Suprapubic skin (tissue), 4 donors: ENCODE data around the gene RGS7. TPM values are rescaled to one million over a fixed set of nuclear protein-coding genes. Genes with fewer than 3 reads are reported as not detected.

ENCODE experiments used
- DNase-seq, 2 donors: peaks; one replicate each; pipeline ENCODE4 v3.0.0-alpha.2; 2019; ENCODE audit warnings: low spot score in 2 of 2
- H3K27ac ChIP-seq: fragments of 200-600 bp; sonication (generic); one replicate; pipeline ENCODE4 v1.5.1; 2019
- H3K27me3 ChIP-seq: fragments of 200-600 bp; sonication (generic); one replicate; pipeline ENCODE4 v1.5.1; 2019
- H3K36me3 ChIP-seq: fragments of 200-600 bp; sonication (generic); one replicate; pipeline ENCODE4 v1.5.1; 2019
- H3K4me1 ChIP-seq: fragments of 200-600 bp; sonication (generic); one replicate; pipeline ENCODE4 v1.5.1; 2019
- H3K4me3 ChIP-seq: fragments of 200-600 bp; sonication (generic); one replicate; pipeline ENCODE4 v1.5.1; 2019; ENCODE audit warnings: mild to moderate bottlenecking
- H3K9me3 ChIP-seq: fragments of 200-600 bp; sonication (generic); one replicate; pipeline ENCODE4 v1.5.1; 2019
- EP300 ChIP-seq: sonication (generic); formaldehyde crosslinking; IDR thresholded peaks from one replicate; pipeline ENCODE4 v1.6.1; 2017; ENCODE audit warnings: antibody characterized with exemption
- POLR2A ChIP-seq, 2 donors: fragments of 450-650 bp; IDR thresholded peaks; one replicate each; pipeline ENCODE4 v1.6.1; 2017; ENCODE audit warnings: antibody characterized with exemption in 2 of 2, mild to moderate bottlenecking in 2 of 2, moderate library complexity in 2 of 2
- POLR2AphosphoS5 ChIP-seq, 3 donors: sonication (generic); formaldehyde crosslinking; IDR thresholded peaks; one replicate each; pipeline ENCODE4 v1.6.1; 2017; ENCODE audit warnings: antibody characterized with exemption in 3 of 3
- WGBS: methylation state at CpG from one replicate; pipeline ENCODE4 v1.1.5; 2018; 5-methylcytosine and 5-hydroxymethylcytosine counted together
- total RNA-seq, 4 donors: library from RNA; depleted of rRNA; stranded (reverse); fragments of >200 nt; gene quantifications; one replicate each; pipeline ENCODE4 v1.1.0, GENCODE V29; 2016
- TF ChIP-seq, protein P1 (sequence below), 2 donors: fragments of 200-600 bp in 1 of 2; fragments of 450-650 bp in 1 of 2; sonication (generic) in 1 of 2; IDR thresholded peaks; one replicate each; pipeline ENCODE4 v1.5.1; 2016 to 2019; ENCODE audit warnings: antibody characterized with exemption in 2 of 2, mild to moderate bottlenecking in 1 of 2, moderate library complexity in 1 of 2

The RGS7 gene
- total RNA-seq, 4 donors from 2014 or later, result not detected

DNA sequence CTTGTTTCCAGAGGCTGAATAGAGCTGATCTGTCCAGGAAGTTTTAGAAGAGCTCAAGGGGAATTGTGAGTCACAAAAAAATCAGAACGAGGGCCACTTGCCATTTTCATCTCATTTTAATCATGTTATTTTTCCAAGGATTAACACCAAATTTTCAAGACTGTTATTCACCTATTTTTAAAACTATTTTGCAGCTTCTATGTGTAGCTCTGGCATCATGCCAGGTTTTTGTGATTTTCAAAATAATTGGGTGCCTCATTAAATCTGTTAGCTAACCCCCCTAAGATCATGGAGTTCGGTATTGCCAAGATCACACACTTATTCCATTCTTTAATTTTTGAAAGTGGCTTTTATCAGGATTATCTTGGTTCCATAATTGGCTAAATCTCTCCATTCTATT lies 90.9 kb downstream of the RGS7 start:
- Histone ChIP-seq H3K9me3 (no peaks in the 10 kb centered on the region), H3K4me3 (no peak overlapping the region), H3K4me1 (no peaks in the 10 kb centered on the region), H3K36me3 (no peaks in the 10 kb centered on the region), H3K27ac (no peak overlapping the region), H3K27me3 (no peaks in the 10 kb centered on the region)
- no peak for TF ChIP-seq POLR2A (IDR thresholded peaks at IDR 0.05)
- TF ChIP-seq, protein P1, sequence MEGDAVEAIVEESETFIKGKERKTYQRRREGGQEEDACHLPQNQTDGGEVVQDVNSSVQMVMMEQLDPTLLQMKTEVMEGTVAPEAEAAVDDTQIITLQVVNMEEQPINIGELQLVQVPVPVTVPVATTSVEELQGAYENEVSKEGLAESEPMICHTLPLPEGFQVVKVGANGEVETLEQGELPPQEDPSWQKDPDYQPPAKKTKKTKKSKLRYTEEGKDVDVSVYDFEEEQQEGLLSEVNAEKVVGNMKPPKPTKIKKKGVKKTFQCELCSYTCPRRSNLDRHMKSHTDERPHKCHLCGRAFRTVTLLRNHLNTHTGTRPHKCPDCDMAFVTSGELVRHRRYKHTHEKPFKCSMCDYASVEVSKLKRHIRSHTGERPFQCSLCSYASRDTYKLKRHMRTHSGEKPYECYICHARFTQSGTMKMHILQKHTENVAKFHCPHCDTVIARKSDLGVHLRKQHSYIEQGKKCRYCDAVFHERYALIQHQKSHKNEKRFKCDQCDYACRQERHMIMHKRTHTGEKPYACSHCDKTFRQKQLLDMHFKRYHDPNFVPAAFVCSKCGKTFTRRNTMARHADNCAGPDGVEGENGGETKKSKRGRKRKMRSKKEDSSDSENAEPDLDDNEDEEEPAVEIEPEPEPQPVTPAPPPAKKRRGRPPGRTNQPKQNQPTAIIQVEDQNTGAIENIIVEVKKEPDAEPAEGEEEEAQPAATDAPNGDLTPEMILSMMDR (IDR thresholded peaks at IDR 0.05), result no peak
- no peak for TF ChIP-seq EP300
- TF ChIP-seq POLR2AphosphoS5 (IDR thresholded peaks at IDR 0.05), result no peak
- WGBS, result 73% methylated on average over 2 of the region's 2 CpGs
- no peak for DNase-seq

DNA sequence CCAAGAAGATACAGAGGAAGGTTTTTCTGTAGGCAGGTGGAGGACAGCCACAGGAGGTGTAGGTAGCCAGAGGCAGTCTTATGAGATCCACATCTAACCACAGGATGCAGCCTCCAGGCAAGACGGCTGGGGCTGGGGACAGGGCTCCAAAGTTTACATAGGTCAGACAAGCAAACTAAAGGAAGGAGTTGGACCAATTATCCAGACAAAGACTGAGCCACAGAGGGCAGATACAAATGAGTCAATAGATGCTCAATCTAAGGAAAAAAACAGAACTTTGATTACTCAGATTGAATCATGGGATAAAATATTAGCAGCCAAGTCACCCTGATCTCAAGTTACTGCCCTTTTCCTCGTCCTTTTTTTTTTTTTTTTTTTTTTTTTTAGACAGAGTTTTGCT lies 91.6 kb downstream of the RGS7 start:
- Histone ChIP-seq H3K27me3 (no peaks in the 10 kb centered on the region), H3K27ac (no peak overlapping the region), H3K9me3 (no peaks in the 10 kb centered on the region), H3K4me3 (no peak overlapping the region), H3K36me3 (no peaks in the 10 kb centered on the region), H3K4me1 (no peaks in the 10 kb centered on the region)
- DNase-seq, result no peak
- WGBS, result 66% methylated on average over 2 of the region's 2 CpGs
- TF ChIP-seq, protein P1 (IDR thresholded peaks at IDR 0.05), result no peak
- TF ChIP-seq POLR2A (IDR thresholded peaks at IDR 0.05) (no peak), POLR2AphosphoS5 (IDR thresholded peaks at IDR 0.05) (no peak), EP300 (no peak)

GRCh38 chr1:241263346-241263745 lies 93.7 kb downstream of the RGS7 start:
- no peak overlapping the region for H3K27ac ChIP-seq
- no peaks in the 10 kb centered on the region for H3K36me3 ChIP-seq
- no peaks in the 10 kb centered on the region for H3K4me1 ChIP-seq
- no peak overlapping the region for H3K4me3 ChIP-seq
- H3K27me3 ChIP-seq, result no peaks in the 10 kb centered on the region
- 72% methylated on average over 3 of the region's 3 CpGs for WGBS
- no peak for DNase-seq
- TF ChIP-seq, protein P1 (IDR thresholded peaks at IDR 0.05), result no peak
- TF ChIP-seq POLR2A (IDR thresholded peaks at IDR 0.05) (no peak), EP300 (no peak), POLR2AphosphoS5 (IDR thresholded peaks at IDR 0.05) (no peak)
- peaks cover 1% of the 10 kb centered on the region for H3K9me3 ChIP-seq

DNA sequence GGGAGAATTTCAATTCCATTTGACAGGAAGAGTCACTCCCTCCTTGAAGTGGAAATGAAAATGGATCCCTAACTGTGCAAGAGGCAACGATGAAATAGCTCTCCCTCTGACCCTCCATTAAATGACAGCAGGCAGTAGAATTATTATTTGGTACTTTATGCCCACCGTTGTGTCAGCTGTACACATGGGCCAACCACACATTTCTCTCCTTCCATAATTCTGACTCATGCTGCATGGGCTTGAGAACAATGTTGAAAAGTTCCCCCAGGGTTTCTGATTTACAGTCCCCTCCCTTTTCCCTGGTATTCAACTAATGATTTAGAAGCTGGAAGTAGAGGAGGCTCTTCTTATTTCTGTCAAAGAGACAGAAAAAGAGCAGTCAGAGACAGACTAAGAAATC lies 103.5 kb downstream of the RGS7 start:
- Histone ChIP-seq H3K27me3 (no peaks in the 10 kb centered on the region), H3K4me3 (no peak overlapping the region), H3K27ac (no peak overlapping the region), H3K9me3 (peaks cover 9% of the 10 kb centered on the region), H3K4me1 (no peaks in the 10 kb centered on the region), H3K36me3 (no peaks in the 10 kb centered on the region)
- 44% methylated on average over 2 of the region's 2 CpGs for WGBS
- no peak for DNase-seq
- TF ChIP-seq POLR2A (IDR thresholded peaks at IDR 0.05) (no peak), POLR2AphosphoS5 (IDR thresholded peaks at IDR 0.05) (no peak), EP300 (no peak)
- TF ChIP-seq, protein P1 (IDR thresholded peaks at IDR 0.05), result no peak

GRCh38 chr1:241250465-241250864 lies 106.5 kb downstream of the RGS7 start:
- Histone ChIP-seq H3K36me3 (no peaks in the 10 kb centered on the region), H3K9me3 (peaks cover 4% of the 10 kb centered on the region), H3K4me3 (no peak overlapping the region), H3K27me3 (no peaks in the 10 kb centered on the region), H3K27ac (no peak overlapping the region), H3K4me1 (no peaks in the 10 kb centered on the region)
- 79% methylated on average over 1 of the region's 1 CpG for WGBS
- DNase-seq, result no peak
- TF ChIP-seq EP300 (no peak), POLR2AphosphoS5 (IDR thresholded peaks at IDR 0.05) (no peak), POLR2A (IDR thresholded peaks at IDR 0.05) (no peak)
- TF ChIP-seq, protein P1 (IDR thresholded peaks at IDR 0.05), result no peak
